Measurements from ENCODE around the gene NEIL3. TPM values are rescaled to one million over a fixed set of nuclear protein-coding genes. Genes with fewer than 3 reads are reported as not detected.

The NEIL3 gene
- total RNA-seq, 1 experiment from 2014 or later, result 6.3 TPM

GRCh38 chr4:177386278-177386815 lies 76.7 kb downstream of the NEIL3 start:
- H3K79me1 ChIP-seq (ENCODE audit: insufficient read depth, low read depth, low read length, poor library complexity, severe bottlenecking), result no peaks in the 10 kb centered on the region
- H3K4me2 ChIP-seq (ENCODE audit: insufficient read depth, insufficient read length, low read length), result no peak overlapping the region
- no peaks in the 10 kb centered on the region for H3K79me2 ChIP-seq (ENCODE audit: insufficient read depth, low read length)
- no peak overlapping the region for H3K4ac ChIP-seq (ENCODE audit: low read depth, low read length)
- H2BK15ac ChIP-seq (ENCODE audit: low read depth, low read length), result no peak overlapping the region
- no peak overlapping the region for H4K5ac ChIP-seq (ENCODE audit: insufficient read length, low read depth, low read length)
- no peak overlapping the region for H2BK12ac ChIP-seq (ENCODE audit: insufficient read length, low read depth, low read length)
- no peak overlapping the region for H3K14ac ChIP-seq (ENCODE audit: insufficient read depth, low read length)
- no peak overlapping the region for H2AK5ac ChIP-seq (ENCODE audit: insufficient read length, low read length)
- peaks cover 0 to 3% of the 10 kb centered on the region in 2 experiments; a peak in 1 of 5 replicates for H3K9me3 Mint-ChIP-seq
- WGBS (ENCODE audit: extremely low coverage, insufficient read length, low lambda C conversion rate), result no CpG with 5 or more reads among the region's 5 CpGs
- H3K9ac ChIP-seq (ENCODE audit: extremely low read depth, insufficient read length, low read length), result no peak overlapping the region
- H3K4me1 ChIP-seq (ENCODE audit: insufficient read depth, low read length), result no peaks in the 10 kb centered on the region
- H3K27ac ChIP-seq (ENCODE audit: insufficient read length, low read depth, low read length), result no peak overlapping the region
- H3T11ph ChIP-seq (ENCODE audit: low read length), result no peak overlapping the region
- no peaks in the 10 kb centered on the region for H3K27me3 ChIP-seq (ENCODE audit: insufficient read depth, low read length)
- H3K9me3 ChIP-seq (ENCODE audit: control insufficient read depth, low read depth, low read length), result no peaks in the 10 kb centered on the region
- no peak overlapping the region for H3K18ac ChIP-seq (ENCODE audit: insufficient read length, low read depth, low read length)
- no peaks in the 10 kb centered on the region; a peak in 1 of 7 replicates for H3K36me3 Mint-ChIP-seq (ENCODE audit: insufficient read depth in 1 of 3, low read depth in 3 of 3)
- no peaks in the 10 kb centered on the region for H4K20me1 ChIP-seq (ENCODE audit: control insufficient read depth, insufficient read depth, insufficient read length)
- H3K23me2 ChIP-seq (ENCODE audit: insufficient read length, low read depth, low read length, poor library complexity, severe bottlenecking), result no peaks in the 10 kb centered on the region
- no peak overlapping the region for H3K4me3 Mint-ChIP-seq
- DNase-seq, result no peak
- no peak overlapping the region for H2BK120ac ChIP-seq (ENCODE audit: low read depth, low read length, poor library complexity, severe bottlenecking)
- no peaks in the 10 kb centered on the region; the same call in 1 of the 2 replicates for H3K27me3 Mint-ChIP-seq (ENCODE audit: low read depth)
- no peak overlapping the region for H3K27ac Mint-ChIP-seq
- no peak overlapping the region for H4K91ac ChIP-seq (ENCODE audit: insufficient read length, low read depth, low read length)
- no peaks in the 10 kb centered on the region for H3K4me1 Mint-ChIP-seq
- H2AFZ ChIP-seq (ENCODE audit: low read length), result no peak overlapping the region
- H2BK5ac ChIP-seq (ENCODE audit: insufficient read length, low read length), result no peak overlapping the region
- no peak overlapping the region for H4K8ac ChIP-seq (replicated peaks; ENCODE audit: insufficient read length, low read depth, low read length)
- no peak overlapping the region for H3K23ac ChIP-seq (ENCODE audit: insufficient read length, low read depth, low read length)
- TF ChIP-seq CTCF (conservative IDR thresholded peaks at IDR 0.05), result no peak
- H2BK20ac ChIP-seq (ENCODE audit: low read depth, low read length, poor library complexity, severe bottlenecking), result no peak overlapping the region
- no peak overlapping the region for H3K56ac ChIP-seq (ENCODE audit: insufficient read length, low read depth, low read length)

All from H9 (cell line).